Stimulated activated CD8-positive, alpha-beta memory T cell treated with anti-CD3 and anti-CD28 coated beads, Interleukin-4, amount 100 ng/mL, for 48 hours (primary cell): ENCODE data around the gene ACD.
A peak's percentile ranks its signal among the peaks of the same experiment; 100 is the strongest.

ENCODE experiments used
- DNase-seq: peaks from one replicate; pipeline ENCODE4 v3.0.0-alpha.2; 2020

The ACD gene

GRCh38 chr16:67675579-67675935 lies 15.5 kb upstream of the ACD start:
- no peak for DNase-seq

GRCh38 chr16:67674851-67675578 lies 15.0 kb upstream of the ACD start:
- DNase-seq: no peak

GRCh38 chr16:67673712-67674580 lies 13.9 kb upstream of the ACD start:
- no peak for DNase-seq

GRCh38 chr16:67672739-67673662 lies 12.9 kb upstream of the ACD start:
- DNase-seq: peak; percentile 70

- DNase-seq: no peak
Observed at GRCh38 chr16:67672306-67672705, 12.2 kb upstream of the ACD start.

GRCh38 chr16:67669499-67670101 lies 9.5 kb upstream of the ACD start:
- DNase-seq: no peak

GRCh38 chr16:67668495-67669157 lies 8.6 kb upstream of the ACD start:
- peak; percentile 45 for DNase-seq

- peak; percentile 82 for DNase-seq
Observed at GRCh38 chr16:67667817-67668494, 7.9 kb upstream of the ACD start.

- no peak for DNase-seq
Observed at GRCh38 chr16:67667453-67667816, 7.4 kb upstream of the ACD start.

GRCh38 chr16:67666559-67667452 lies 6.7 kb upstream of the ACD start, which contains the start of the genes C16orf86 and ENKD1:
TSS of gene C16orf86 (plus strand) at chr16:67666814. CDS start at chr16:67666971, 157 bp downstream.
TSS of gene ENKD1 (minus strand) at chr16:67666750. CDS start at chr16:67666442, 308 bp downstream.
- peak; percentile 85 for DNase-seq

GRCh38 chr16:67666032-67666551 lies 6.0 kb upstream of the ACD start:
- peak; percentile 42 for DNase-seq

- DNase-seq: no peak
Observed at GRCh38 chr16:67665598-67665997, 5.5 kb upstream of the ACD start.

- no peak for DNase-seq
Observed at GRCh38 chr16:67664871-67665270, 4.8 kb upstream of the ACD start.

GRCh38 chr16:67664258-67664657 lies 4.2 kb upstream of the ACD start:
- DNase-seq: no peak

- DNase-seq: no peak
Observed at GRCh38 chr16:67663877-67664222, 3.8 kb upstream of the ACD start.

- DNase-seq: peak; percentile 70
Observed at GRCh38 chr16:67663151-67663876, 3.3 kb upstream of the ACD start.

- DNase-seq: no peak
Observed at GRCh38 chr16:67662653-67663010, 2.6 kb upstream of the ACD start.

- DNase-seq: peak; percentile 23
Observed at GRCh38 chr16:67661886-67662652, 2.0 kb upstream of the ACD start.
